Measurements from ENCODE around the gene SETBP1.
A peak's percentile ranks its signal among the peaks of the same experiment; 100 is the strongest.

The SETBP1 gene

GRCh38 chr18:45026162-45026561 is 345.5 kb downstream of the SETBP1 start:
- DNase-seq (ENCODE audit: low read depth) = no peak

- no peak for DNase-seq (ENCODE audit: low read depth)
These were observed 353.5 kb downstream of the SETBP1 start for GRCh38 chr18:45034179-45034578.

- DNase-seq (ENCODE audit: low read depth) = no peak
These were observed 356.9 kb downstream of the SETBP1 start for GRCh38 chr18:45037618-45038017.

DNA sequence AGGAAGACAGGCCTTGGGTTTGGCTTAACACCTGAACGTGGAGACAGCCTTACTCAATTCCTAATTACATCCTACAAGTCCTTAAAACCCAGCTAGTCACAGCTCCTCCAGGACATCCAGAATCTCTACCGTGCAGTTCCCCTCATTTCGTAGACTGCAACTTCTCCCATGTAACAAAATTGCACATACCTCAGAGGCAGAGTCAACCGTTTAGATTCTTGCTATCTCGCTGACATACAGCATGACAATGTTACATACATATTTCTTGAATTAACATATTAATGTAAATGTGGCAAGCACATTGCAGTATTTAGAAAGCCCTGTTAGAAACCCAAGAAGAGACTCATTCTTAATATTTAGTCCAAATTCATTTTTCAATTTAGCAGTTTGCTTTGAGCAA is 358.7 kb downstream of the SETBP1 start:
- no peak for DNase-seq (ENCODE audit: low read depth)

- no peak for DNase-seq (ENCODE audit: low read depth)
These were observed 360.2 kb downstream of the SETBP1 start for GRCh38 chr18:45040879-45041278.

GRCh38 chr18:45044787-45045186 is 364.1 kb downstream of the SETBP1 start:
- DNase-seq (ENCODE audit: low read depth) = no peak

DNA sequence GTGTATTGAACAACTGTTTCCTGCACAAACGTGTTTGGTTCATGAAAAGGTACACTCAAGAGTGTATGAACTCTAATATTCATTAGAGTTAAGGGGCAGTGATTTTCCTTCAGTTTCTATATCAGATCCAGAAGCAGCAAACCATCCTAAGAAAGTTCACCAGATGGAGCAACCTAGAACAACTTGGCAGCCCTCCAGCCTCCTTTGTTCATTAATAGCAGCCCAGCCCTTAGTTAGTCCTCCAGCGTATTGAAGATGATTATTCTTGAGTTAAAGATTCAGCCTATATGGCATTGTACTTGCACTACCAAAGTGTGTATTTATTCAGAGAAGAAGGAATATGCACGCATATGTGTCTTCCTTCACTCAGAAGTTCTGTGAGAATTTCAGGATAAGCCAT is 365.5 kb downstream of the SETBP1 start:
- no peak for DNase-seq (ENCODE audit: low read depth)

DNA sequence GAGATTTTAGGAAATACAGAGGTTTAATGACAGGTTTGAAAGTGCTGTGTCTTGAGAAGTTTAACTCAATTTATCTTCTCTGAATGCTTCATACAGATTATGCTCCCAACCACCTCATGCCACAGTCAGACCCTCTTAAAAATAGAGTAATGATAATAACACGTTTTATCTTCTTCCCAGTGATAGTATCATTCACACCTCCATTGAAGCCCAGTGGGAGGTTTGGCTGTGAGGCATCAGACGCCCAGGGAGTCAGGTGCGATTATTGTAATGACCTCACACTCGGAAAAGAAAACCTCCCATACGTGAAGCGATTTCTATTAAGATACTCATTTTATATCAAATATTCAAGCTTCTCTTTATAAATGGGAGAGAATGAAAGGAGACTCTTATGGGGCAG is 366.3 kb downstream of the SETBP1 start:
- DNase-seq (ENCODE audit: low read depth) = no peak

DNA sequence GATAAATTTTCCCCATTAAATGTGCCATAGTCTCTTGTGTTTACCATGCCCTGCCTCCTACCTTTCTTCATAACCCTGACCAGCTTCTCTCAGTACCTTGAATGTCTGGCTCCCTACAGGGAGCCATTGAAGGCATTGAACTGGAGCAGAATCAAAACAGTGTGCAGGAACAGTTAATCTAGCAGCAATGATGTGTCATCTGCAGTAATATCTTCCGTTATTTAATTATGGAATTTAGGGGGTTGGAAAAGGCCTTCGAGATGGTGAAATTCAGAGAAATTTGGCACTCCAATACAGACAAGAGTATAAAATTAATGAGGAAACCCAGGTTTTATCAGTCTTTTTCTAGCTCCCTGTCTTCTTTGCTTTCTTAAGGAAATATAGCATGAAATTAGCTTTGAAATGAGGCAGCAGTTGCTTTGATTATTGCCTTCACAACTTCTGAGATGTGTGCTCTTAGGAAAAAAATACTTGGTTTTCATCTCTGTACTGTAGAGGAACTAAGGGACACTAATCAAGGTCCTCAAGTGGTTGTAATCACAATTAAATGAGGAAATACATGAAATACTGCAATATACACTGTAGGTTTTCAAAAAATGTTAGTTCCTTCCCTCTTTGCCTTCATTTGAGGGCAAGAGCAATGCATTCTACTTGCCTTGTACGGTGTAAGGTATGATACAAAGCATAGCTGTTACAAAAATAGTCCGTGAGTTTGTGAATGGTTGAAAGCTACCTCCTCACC is 369.1 kb downstream of the SETBP1 start:
- DNase-seq (ENCODE audit: low read depth) = peak; percentile 71

- peak; percentile 88 for DNase-seq (ENCODE audit: low read depth)
These were observed 370.3 kb downstream of the SETBP1 start for GRCh38 chr18:45050712-45051601.

DNA sequence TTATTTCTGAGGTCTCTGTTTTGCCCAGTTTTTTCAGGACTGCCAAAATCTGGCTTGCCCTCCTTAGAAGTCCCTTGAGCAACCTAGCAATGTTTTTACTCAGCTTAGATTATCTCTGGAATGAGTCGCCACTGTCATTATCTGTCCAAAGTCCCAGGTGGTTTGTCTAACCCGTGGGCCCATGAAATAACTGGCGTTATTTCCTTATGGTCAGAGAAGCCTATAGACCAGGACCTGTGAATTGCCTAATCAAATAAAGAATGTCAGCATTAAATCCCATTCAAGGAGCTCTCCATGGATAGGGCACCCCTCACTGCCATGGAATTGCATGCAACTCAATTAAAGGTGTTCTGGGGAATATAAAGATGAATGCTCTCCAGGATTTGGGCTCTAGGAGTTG is 373.9 kb downstream of the SETBP1 start:
- no peak for DNase-seq (ENCODE audit: low read depth)

GRCh38 chr18:45055811-45056210 is 375.1 kb downstream of the SETBP1 start:
- DNase-seq (ENCODE audit: low read depth) = no peak

DNA sequence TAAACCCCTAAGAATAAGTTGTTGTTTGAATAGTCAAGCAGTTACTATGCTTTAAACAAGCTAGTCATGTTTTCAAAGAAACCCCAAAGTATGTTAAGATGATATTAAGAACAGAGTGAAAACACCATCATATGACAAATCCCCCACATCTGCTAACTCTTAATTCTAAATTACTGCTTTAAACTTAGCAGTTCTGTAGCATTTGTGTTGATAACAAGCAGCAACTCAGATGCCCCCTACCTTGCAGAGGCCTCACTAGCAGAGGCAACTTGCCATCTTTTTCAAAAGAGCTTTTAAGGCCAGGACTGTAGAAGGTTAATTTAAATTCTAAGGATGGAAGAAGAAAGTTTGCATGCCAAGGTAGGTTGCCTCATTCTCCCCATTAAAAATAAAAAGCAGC is 376.2 kb downstream of the SETBP1 start:
- peak; percentile 40 for DNase-seq (ENCODE audit: low read depth)

DNA sequence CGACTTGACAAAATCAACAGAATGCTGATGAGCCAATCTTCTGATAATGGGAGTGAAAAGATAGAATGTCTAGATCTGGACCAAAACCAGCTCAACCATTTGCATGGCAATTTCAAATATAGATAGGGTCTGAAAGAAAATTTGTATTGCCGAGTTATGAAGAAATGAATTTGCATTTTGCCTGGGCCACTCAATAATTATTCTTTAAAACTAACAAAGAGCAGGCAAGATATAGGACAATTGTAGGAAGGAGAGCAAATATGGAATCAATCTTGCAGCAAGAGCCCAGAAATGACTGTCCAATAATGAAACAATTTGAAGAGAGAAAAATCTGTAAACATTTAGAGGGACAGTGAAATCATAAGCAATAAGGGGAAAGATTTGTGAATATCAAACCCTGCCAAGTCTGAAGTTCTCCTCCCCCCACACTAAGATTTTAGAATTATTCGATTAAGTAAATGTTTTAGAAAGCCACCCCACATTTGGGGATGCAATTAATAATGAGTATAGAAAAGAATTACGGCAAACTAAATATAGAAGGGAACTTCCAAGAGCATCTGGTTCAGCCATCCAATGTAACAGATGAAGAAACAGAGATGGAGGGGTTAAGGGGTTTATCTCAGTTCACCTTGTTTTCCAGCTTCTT is 377.4 kb downstream of the SETBP1 start:
- no peak for DNase-seq (ENCODE audit: low read depth)

- peak; percentile 74 for DNase-seq (ENCODE audit: low read depth)
These were observed 379.0 kb downstream of the SETBP1 start for GRCh38 chr18:45059695-45060094.

GRCh38 chr18:45060102-45060501 is 379.4 kb downstream of the SETBP1 start:
- peak; percentile 9 for DNase-seq (ENCODE audit: low read depth)

DNA sequence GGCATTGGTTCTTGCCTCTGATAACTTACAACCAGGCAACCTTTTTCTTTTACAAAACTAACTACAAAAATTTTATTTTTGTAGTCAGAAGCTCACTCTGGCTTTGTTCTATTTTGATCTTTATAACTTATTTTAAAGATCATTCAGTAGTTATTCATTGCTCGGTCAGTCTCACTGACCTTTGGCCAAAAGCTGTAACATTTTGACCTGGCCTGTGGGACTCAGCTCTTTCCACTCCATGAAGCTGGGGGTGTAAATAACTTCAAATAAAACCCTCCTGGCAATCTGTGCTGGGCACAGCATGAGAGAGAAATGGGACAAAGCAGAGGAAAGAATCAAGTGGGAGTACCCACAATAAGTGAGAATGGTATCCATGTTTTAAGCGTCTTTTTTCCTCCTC is 380.7 kb downstream of the SETBP1 start:
- no peak for DNase-seq (ENCODE audit: low read depth)

- DNase-seq (ENCODE audit: low read depth) = no peak
These were observed 382.8 kb downstream of the SETBP1 start for GRCh38 chr18:45063246-45064038.

DNA sequence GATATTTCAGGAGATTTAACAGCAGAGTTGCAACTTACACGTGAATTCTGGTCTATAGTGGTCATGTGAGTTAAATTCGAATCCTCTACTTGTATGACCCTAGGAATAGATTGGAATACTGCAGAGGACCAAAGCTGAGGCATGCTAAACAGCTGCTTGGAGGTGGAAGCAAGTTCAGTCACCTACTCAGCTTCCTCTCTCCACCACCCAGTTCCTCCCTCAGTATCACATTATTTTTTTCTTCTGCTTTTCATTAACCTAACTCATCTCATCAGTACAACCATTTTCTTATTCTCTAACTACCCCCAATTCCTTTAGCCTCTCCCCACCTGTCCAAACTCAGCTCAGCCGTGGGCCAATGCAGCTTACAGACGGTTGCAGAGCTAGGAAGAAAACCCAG is 385.5 kb downstream of the SETBP1 start:
- DNase-seq (ENCODE audit: low read depth) = no peak

- DNase-seq (ENCODE audit: low read depth) = no peak
These were observed 386.2 kb downstream of the SETBP1 start for GRCh38 chr18:45066886-45067285.

- no peak for DNase-seq (ENCODE audit: low read depth)
These were observed 387.9 kb downstream of the SETBP1 start for GRCh38 chr18:45068400-45069094.
